Glutamatergic neuron (in vitro differentiated cells): ENCODE measurements around the gene SLC41A2. TPM values are rescaled to one million over a fixed set of nuclear protein-coding genes. Genes with fewer than 3 reads are reported as not detected.

ENCODE experiments used
- DNase-seq: peaks from one replicate; pipeline ENCODE4 v3.0.0; 2022
- H3K27ac Mint-ChIP-seq: one replicate; pipeline ENCODE4 v1.8.0; 2020; ENCODE audit warnings: mild to moderate bottlenecking, mixed read lengths, inconsistent platforms; ENCODE audit not compliant: unreplicated experiment
- H3K27me3 Mint-ChIP-seq: one replicate; pipeline ENCODE4 v1.8.0; 2020; ENCODE audit warnings: mild to moderate bottlenecking, moderate library complexity, mixed read lengths, inconsistent platforms; ENCODE audit not compliant: unreplicated experiment
- H3K36me3 Mint-ChIP-seq: one replicate; pipeline ENCODE4 v1.8.0; 2020; ENCODE audit warnings: mild to moderate bottlenecking, mixed read lengths, inconsistent platforms; ENCODE audit not compliant: unreplicated experiment
- H3K4me1 Mint-ChIP-seq: one replicate; pipeline ENCODE4 v1.8.0; 2020; ENCODE audit warnings: mild to moderate bottlenecking, low read depth, mixed read lengths, inconsistent platforms; ENCODE audit not compliant: unreplicated experiment
- H3K4me3 Mint-ChIP-seq: one replicate; pipeline ENCODE4 v1.8.0; 2020; ENCODE audit warnings: mild to moderate bottlenecking, mixed read lengths, inconsistent platforms; ENCODE audit not compliant: unreplicated experiment
- H3K9me3 Mint-ChIP-seq: one replicate; pipeline ENCODE4 v1.8.0; 2020; ENCODE audit warnings: mild to moderate bottlenecking, moderate library complexity, mixed read lengths, inconsistent platforms; ENCODE audit not compliant: unreplicated experiment
- CTCF ChIP-seq: fragments of 200-600 bp; sonication (generic); IDR thresholded peaks from one replicate; pipeline ENCODE4 v1.5.0; 2021; ENCODE audit not compliant: partially characterized antibody, unreplicated experiment
- long read RNA-seq: library from polyadenylated mRNA; unstranded; transcript quantifications from one replicate; pipeline ENCODE4 v2.0.0, GENCODE V29; 2020; ENCODE audit not compliant: unreplicated experiment
- total RNA-seq: library from RNA; stranded (reverse); fragmentation: NEBNext Ultra II Directional; extraction: Animal tissue kit (Norgen Biotek cat#: 25700); gene quantifications from one replicate; pipeline ENCODE4 v1.2.1, GENCODE V29; 2021; ENCODE audit not compliant: unreplicated experiment

SLC41A2 gene
- 12.0 TPM for total RNA-seq
- long read RNA-seq, partial matches to known transcripts: 0 of 4 reads
- long read RNA-seq, other reads (novel, unspliced or antisense): 4 of 4 reads

- Mint-ChIP-seq H3K4me1 (peaks cover 1% of the 10 kb centered on the region), H3K27me3 (peaks cover 5% of the 10 kb centered on the region), H3K36me3 (no peaks in the 10 kb centered on the region), H3K9me3 (peaks cover 7% of the 10 kb centered on the region), H3K4me3 (peak within 1 kb of the TSS; percentile 88), H3K27ac (peak within 1 kb of the TSS; percentile 64)
- peak; percentile 53 for TF ChIP-seq CTCF
- DNase-seq: peak; percentile 82
These were observed at the start of gene SLC41A2 for GRCh38 chr12:104958001-104958804. Gene SLC41A2 (minus strand): TSS chr12:104958290. CDS start chr12:104928527, 29,763 bp downstream.

- peaks cover 2% of the 10 kb centered on the region for H3K27me3 Mint-ChIP-seq
- no peak for TF ChIP-seq CTCF
- no peaks in the 10 kb centered on the region for H3K9me3 Mint-ChIP-seq
- no peak overlapping the region for H3K27ac Mint-ChIP-seq
- H3K4me3 Mint-ChIP-seq: no peak overlapping the region
- H3K4me1 Mint-ChIP-seq: no peaks in the 10 kb centered on the region
- H3K36me3 Mint-ChIP-seq: peaks cover 23% of the 10 kb centered on the region
- no peak for DNase-seq
These were observed 43.4 kb upstream of the SLC41A2 start for GRCh38 chr12:105001476-105001875.

- no peaks in the 10 kb centered on the region for H3K4me1 Mint-ChIP-seq
- no peak overlapping the region for H3K27ac Mint-ChIP-seq
- DNase-seq: no peak
- H3K27me3 Mint-ChIP-seq: peaks cover 2% of the 10 kb centered on the region
- no peak overlapping the region for H3K4me3 Mint-ChIP-seq
- no peak for TF ChIP-seq CTCF
- no peaks in the 10 kb centered on the region for H3K9me3 Mint-ChIP-seq
- H3K36me3 Mint-ChIP-seq: peaks cover 17% of the 10 kb centered on the region
These were observed 41.2 kb upstream of the SLC41A2 start for GRCh38 chr12:104999347-104999685.

- H3K36me3 Mint-ChIP-seq: peaks cover 17% of the 10 kb centered on the region
These were observed 40.6 kb upstream of the SLC41A2 start for GRCh38 chr12:104998423-104999346.

More at GRCh38 chr12:104998423-104999346, 40.6 kb upstream of the SLC41A2 start:
- DNase-seq: no peak
- Mint-ChIP-seq H3K27ac (no peak overlapping the region), H3K4me3 (no peak overlapping the region), H3K27me3 (peaks cover 2% of the 10 kb centered on the region), H3K9me3 (no peaks in the 10 kb centered on the region), H3K4me1 (no peaks in the 10 kb centered on the region)
- no peak for TF ChIP-seq CTCF
